ENCODE results near the gene BROX. TPM values are rescaled to one million over a fixed set of nuclear protein-coding genes. Genes with fewer than 3 reads are reported as not detected.

Gene BROX
- polyA plus RNA-seq, 1 of the 3 experiments (the other 2 are of a cell fraction): 3.8 TPM

DNA sequence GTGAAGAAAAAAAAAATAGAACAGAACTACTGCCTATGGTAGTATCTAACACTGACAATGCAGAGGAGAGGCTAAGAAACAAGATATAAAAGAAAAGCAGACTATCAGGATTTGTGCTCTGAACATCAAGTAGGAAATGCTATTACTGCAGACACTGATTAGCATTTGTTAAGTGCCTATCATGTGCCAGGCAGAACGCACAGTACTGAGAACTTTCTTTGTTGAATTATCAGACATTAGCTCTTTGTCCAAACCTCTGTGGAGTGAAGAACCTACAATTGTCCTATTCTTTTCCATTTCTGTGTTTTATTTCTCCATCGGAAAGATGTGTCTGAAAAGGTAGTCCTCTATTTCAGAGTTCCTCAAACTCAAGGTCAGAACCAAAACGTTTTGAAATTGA, 72.0 kb downstream of the BROX start:
- H3K9me2 ChIP-seq: no peaks in the 10 kb centered on the region
- CTCF ChIA-PET: interaction anchor here (1.5 kb wide), 1 partner anchor 306 kb away, joined by 6 read pairs; no protein-coding TSS in a partner anchor
- no peak for TF ChIP-seq RCOR1 (IDR thresholded peaks at IDR 0.05; ENCODE audit: low read length)
- no peaks in the 10 kb centered on the region for H3K79me2 ChIP-seq (ENCODE audit: insufficient read depth)
- H3K4me1 ChIP-seq (ENCODE audit: control insufficient read depth in 1 of 2, insufficient read depth in 2 of 2, low read depth in 1 of 2, low read length in 1 of 2): no peaks in the 10 kb centered on the region
- WGBS (ENCODE audit: low lambda C conversion rate): 30% methylated on average over 3 of the region's 3 CpGs
- no peaks in the 10 kb centered on the region for H4K20me1 ChIP-seq (ENCODE audit: insufficient read depth)
- H2AFZ ChIP-seq (ENCODE audit: low read depth): no peak overlapping the region
- H3K9me3 ChIP-seq: no peaks in the 10 kb centered on the region
- H3K36me3 ChIP-seq (replicated peaks in 1 of 2; ENCODE audit: control insufficient read depth in 1 of 2, insufficient read depth in 2 of 2, low read length in 1 of 2): no peaks in the 10 kb centered on the region
- POLR2A ChIA-PET: no interaction called here
- H3K9ac ChIP-seq: no peak overlapping the region
- no peak overlapping the region for H3K4me3 ChIP-seq (ENCODE audit: low read depth in 2 of 2, low read length in 1 of 2)
- DNase-seq: no peak
- no peak overlapping the region for H3K27ac ChIP-seq (ENCODE audit: low read depth in 2 of 2, low read length in 1 of 2)
- H3K4me2 ChIP-seq: no peak overlapping the region
- H3K27me3 ChIP-seq (ENCODE audit: insufficient read depth): peaks cover 8% of the 10 kb centered on the region; the same call in 1 of the 2 replicates
- no peaks in the 10 kb centered on the region for H3F3A ChIP-seq (replicated peaks; ENCODE audit: insufficient read depth)

Other genes starting within 250 kb of the BROX start
- gene HHIPL2, start 164.5 kb upstream of the BROX start, polyA plus RNA-seq (2012; rRNA removed): 0.21 and 0.29 TPM in 2 replicates
- gene TAF1A, start 122.6 kb upstream of the BROX start, polyA plus RNA-seq (2012; rRNA removed): 4.6 and 6.3 TPM in 2 replicates
- gene MIA3, start 94.5 kb upstream of the BROX start, polyA plus RNA-seq (2012; rRNA removed): 47.0 and 51.4 TPM in 2 replicates
- 20.8 and 31.7 TPM in 2 replicates for gene AIDA, start 73 bp upstream of the BROX start, polyA plus RNA-seq (2012; rRNA removed)
- gene FAM177B, start 24.6 kb downstream of the BROX start, polyA plus RNA-seq (2012; rRNA removed): not detected in 2 replicates
- 4.4 and 5.9 TPM in 2 replicates for gene DISP1, start 102.5 kb downstream of the BROX start, polyA plus RNA-seq (2012; rRNA removed)

Measured in SK-N-SH (cell line).